Measurements from ENCODE around the gene IGFL1. TPM values are rescaled to one million over a fixed set of nuclear protein-coding genes. Genes with fewer than 3 reads are reported as not detected.
"Not testable (repeated sequence)": the region's sequence is repeated elsewhere in the genome, so short reads cannot be mapped to it uniquely, and the experiment has no call there.

IGFL1 gene
- total RNA-seq, 1 donor from 2014 or later, result not detected

GRCh38 chr19:46192992-46193650, 36.4 kb upstream of the IGFL1 start:
- DNase-seq (ENCODE audit: low spot score), result no peak
- no peak for TF ChIP-seq CTCF (IDR thresholded peaks at IDR 0.05; ENCODE audit: unreplicated experiment)
- Mint-ChIP-seq H3K4me1 (ENCODE audit: unreplicated experiment) (no peaks in the 10 kb centered on the region), H3K9me3 (ENCODE audit: unreplicated experiment) (no peaks in the 10 kb centered on the region), H3K4me3 (ENCODE audit: unreplicated experiment) (no peak overlapping the region), H3K36me3 (ENCODE audit: low read depth, unreplicated experiment) (no peaks in the 10 kb centered on the region), H3K27me3 (ENCODE audit: unreplicated experiment) (peaks cover 6% of the 10 kb centered on the region), H3K27ac (ENCODE audit: unreplicated experiment) (no peak overlapping the region)

- Mint-ChIP-seq H3K36me3 (ENCODE audit: low read depth, unreplicated experiment) (no peaks in the 10 kb centered on the region), H3K4me3 (ENCODE audit: unreplicated experiment) (no peak overlapping the region), H3K4me1 (ENCODE audit: unreplicated experiment) (no peaks in the 10 kb centered on the region), H3K27me3 (ENCODE audit: unreplicated experiment) (peaks cover 7% of the 10 kb centered on the region), H3K27ac (ENCODE audit: unreplicated experiment) (no peak overlapping the region), H3K9me3 (ENCODE audit: unreplicated experiment) (no peaks in the 10 kb centered on the region)
- DNase-seq (ENCODE audit: low spot score), result no peak
- TF ChIP-seq CTCF (IDR thresholded peaks at IDR 0.05; ENCODE audit: unreplicated experiment), result no peak
Measured at GRCh38 chr19:46193678-46194077, 35.9 kb upstream of the IGFL1 start.

GRCh38 chr19:46195104-46195503, 34.4 kb upstream of the IGFL1 start:
- DNase-seq (ENCODE audit: low spot score), result no peak
- H3K27me3 Mint-ChIP-seq (ENCODE audit: unreplicated experiment), result peaks cover 7% of the 10 kb centered on the region
- no peak overlapping the region for H3K27ac Mint-ChIP-seq (ENCODE audit: unreplicated experiment)
- H3K9me3 Mint-ChIP-seq (ENCODE audit: unreplicated experiment), result no peaks in the 10 kb centered on the region
- H3K36me3 Mint-ChIP-seq (ENCODE audit: low read depth, unreplicated experiment), result no peaks in the 10 kb centered on the region
- H3K4me1 Mint-ChIP-seq (ENCODE audit: unreplicated experiment), result no peaks in the 10 kb centered on the region
- H3K4me3 Mint-ChIP-seq (ENCODE audit: unreplicated experiment), result no peak overlapping the region
- TF ChIP-seq CTCF (IDR thresholded peaks at IDR 0.05; ENCODE audit: unreplicated experiment), result no peak

- H3K4me3 Mint-ChIP-seq (ENCODE audit: unreplicated experiment); H3K27ac Mint-ChIP-seq (ENCODE audit: unreplicated experiment); DNase-seq (ENCODE audit: low spot score); H3K9me3 Mint-ChIP-seq (ENCODE audit: unreplicated experiment); H3K36me3 Mint-ChIP-seq (ENCODE audit: low read depth, unreplicated experiment); H3K4me1 Mint-ChIP-seq (ENCODE audit: unreplicated experiment); H3K27me3 Mint-ChIP-seq (ENCODE audit: unreplicated experiment): not testable (repeated sequence)
Measured at GRCh38 chr19:46195919-46196318, 33.6 kb upstream of the IGFL1 start.

- no peak for TF ChIP-seq CTCF (IDR thresholded peaks at IDR 0.05; ENCODE audit: unreplicated experiment)
- H3K4me3 Mint-ChIP-seq (ENCODE audit: unreplicated experiment), result no peak overlapping the region
- no peaks in the 10 kb centered on the region for H3K36me3 Mint-ChIP-seq (ENCODE audit: low read depth, unreplicated experiment)
- peaks cover 7% of the 10 kb centered on the region for H3K27me3 Mint-ChIP-seq (ENCODE audit: unreplicated experiment)
- no peak overlapping the region for H3K27ac Mint-ChIP-seq (ENCODE audit: unreplicated experiment)
- no peaks in the 10 kb centered on the region for H3K4me1 Mint-ChIP-seq (ENCODE audit: unreplicated experiment)
- no peak for DNase-seq (ENCODE audit: low spot score)
- no peaks in the 10 kb centered on the region for H3K9me3 Mint-ChIP-seq (ENCODE audit: unreplicated experiment)
Measured at GRCh38 chr19:46196410-46197124, 33.0 kb upstream of the IGFL1 start.
